ENCODE results near the gene PARVB.

Gene PARVB

DNA sequence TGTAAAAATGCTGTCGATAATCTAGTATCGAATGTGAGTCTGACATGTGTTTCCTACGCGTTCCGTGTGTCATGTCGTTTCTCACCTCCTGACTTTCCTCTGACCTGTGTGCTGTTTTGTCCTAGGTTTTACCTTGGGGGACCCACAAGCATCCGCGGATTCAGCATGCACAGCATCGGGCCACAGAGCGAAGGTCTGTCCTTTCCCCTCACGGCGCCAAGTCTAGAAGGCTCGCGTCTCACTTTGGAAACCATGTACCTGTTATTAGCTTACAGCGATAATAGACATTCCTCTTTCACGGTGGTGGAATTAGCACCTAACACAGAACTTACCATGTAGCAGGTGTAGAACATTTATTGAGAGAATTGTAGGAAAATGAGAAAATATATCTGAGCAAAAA lies 40.3 kb upstream of the PARVB start:
- TF ChIP-seq CTCF (conservative IDR thresholded peaks at IDR 0.05; ENCODE audit: control insufficient read depth, insufficient read depth, low read depth, low read length), result no peak
- H3K4me3 ChIP-seq (ENCODE audit: control insufficient read depth, low read depth, low read length), result no peak overlapping the region
- DNase-seq (ENCODE audit: low read depth), result no peak

DNA sequence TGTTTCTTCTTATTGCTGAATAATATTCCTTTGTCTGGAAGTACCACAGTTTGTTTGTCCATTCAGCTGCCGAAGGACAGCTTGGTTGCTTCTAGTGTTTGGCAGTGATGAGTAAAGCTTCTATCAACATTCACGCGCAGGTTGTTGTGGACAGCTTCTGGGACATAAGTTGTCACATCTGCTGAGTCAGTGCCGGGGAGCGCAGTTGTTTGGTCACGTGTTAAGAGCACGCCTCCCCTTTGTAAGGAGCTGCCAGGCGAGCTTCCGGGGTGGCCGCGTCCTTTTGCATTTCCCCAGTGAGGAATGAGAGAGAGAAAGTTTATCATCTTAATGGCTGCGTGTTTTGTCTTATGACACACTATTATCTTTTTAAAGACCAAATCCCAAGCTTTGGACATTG lies 38.6 kb upstream of the PARVB start:
- no peak for TF ChIP-seq CTCF (conservative IDR thresholded peaks at IDR 0.05; ENCODE audit: control insufficient read depth, insufficient read depth, low read depth, low read length)
- no peak overlapping the region for H3K4me3 ChIP-seq (ENCODE audit: control insufficient read depth, low read depth, low read length)
- peak; percentile 13 for DNase-seq (ENCODE audit: low read depth)

GRCh38 chr22:43988116-43988820 lies 35.8 kb upstream of the PARVB start:
- H3K4me3 ChIP-seq (ENCODE audit: control insufficient read depth, low read depth, low read length), result no peak overlapping the region
- DNase-seq (ENCODE audit: low read depth), result no peak
- TF ChIP-seq CTCF (conservative IDR thresholded peaks at IDR 0.05; ENCODE audit: control insufficient read depth, insufficient read depth, low read depth, low read length), result no peak

GRCh38 chr22:43988960-43989359 lies 35.1 kb upstream of the PARVB start:
- no peak overlapping the region for H3K4me3 ChIP-seq (ENCODE audit: control insufficient read depth, low read depth, low read length)
- no peak for DNase-seq (ENCODE audit: low read depth)
- TF ChIP-seq CTCF (conservative IDR thresholded peaks at IDR 0.05; ENCODE audit: control insufficient read depth, insufficient read depth, low read depth, low read length), result no peak

GRCh38 chr22:43990044-43990443 lies 34.1 kb upstream of the PARVB start:
- no peak for TF ChIP-seq CTCF (conservative IDR thresholded peaks at IDR 0.05; ENCODE audit: control insufficient read depth, insufficient read depth, low read depth, low read length)
- no peak overlapping the region for H3K4me3 ChIP-seq (ENCODE audit: control insufficient read depth, low read depth, low read length)
- no peak for DNase-seq (ENCODE audit: low read depth)

- no peak overlapping the region for H3K4me3 ChIP-seq (ENCODE audit: control insufficient read depth, low read depth, low read length)
- no peak for TF ChIP-seq CTCF (conservative IDR thresholded peaks at IDR 0.05; ENCODE audit: control insufficient read depth, insufficient read depth, low read depth, low read length)
- DNase-seq (ENCODE audit: low read depth), result no peak
Observed at GRCh38 chr22:43991316-43992020, 32.6 kb upstream of the PARVB start.

Measured in fibroblast of mammary gland (primary cell).